ENCODE measurements around the gene DOCK3.
"Not testable (repeated sequence)": the region's sequence is repeated elsewhere in the genome, so short reads cannot be mapped to it uniquely, and the experiment has no call there.

DOCK3 gene

DNA sequence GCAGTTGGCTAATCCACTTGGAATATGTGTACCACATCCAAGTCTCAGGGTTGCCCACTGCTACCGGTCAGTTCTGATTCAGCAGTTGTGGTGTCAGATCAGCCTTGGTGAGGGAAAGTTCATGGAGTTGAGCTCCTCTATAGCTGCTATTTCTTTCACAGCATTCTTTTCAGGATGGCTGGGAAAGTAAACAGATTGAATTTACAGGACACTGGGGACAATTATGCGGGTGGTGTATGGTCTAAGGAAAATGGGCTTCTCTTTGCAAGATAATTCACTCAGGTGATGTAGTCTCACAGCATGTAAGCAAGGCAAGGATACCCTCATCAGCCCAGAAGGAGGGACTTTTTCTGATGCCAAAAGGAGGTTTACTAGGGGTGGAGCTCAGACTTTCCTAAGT lies 249.9 kb downstream of the DOCK3 start:
- TF ChIP-seq EZH2 (optimal IDR thresholded peaks at IDR 0.05; ENCODE audit: low read depth, low read length) (no peak), EZH2phosphoT487 (IDR thresholded peaks at IDR 0.05; ENCODE audit: low read length) (no peak)
- TF ChIP-seq, protein P1, sequence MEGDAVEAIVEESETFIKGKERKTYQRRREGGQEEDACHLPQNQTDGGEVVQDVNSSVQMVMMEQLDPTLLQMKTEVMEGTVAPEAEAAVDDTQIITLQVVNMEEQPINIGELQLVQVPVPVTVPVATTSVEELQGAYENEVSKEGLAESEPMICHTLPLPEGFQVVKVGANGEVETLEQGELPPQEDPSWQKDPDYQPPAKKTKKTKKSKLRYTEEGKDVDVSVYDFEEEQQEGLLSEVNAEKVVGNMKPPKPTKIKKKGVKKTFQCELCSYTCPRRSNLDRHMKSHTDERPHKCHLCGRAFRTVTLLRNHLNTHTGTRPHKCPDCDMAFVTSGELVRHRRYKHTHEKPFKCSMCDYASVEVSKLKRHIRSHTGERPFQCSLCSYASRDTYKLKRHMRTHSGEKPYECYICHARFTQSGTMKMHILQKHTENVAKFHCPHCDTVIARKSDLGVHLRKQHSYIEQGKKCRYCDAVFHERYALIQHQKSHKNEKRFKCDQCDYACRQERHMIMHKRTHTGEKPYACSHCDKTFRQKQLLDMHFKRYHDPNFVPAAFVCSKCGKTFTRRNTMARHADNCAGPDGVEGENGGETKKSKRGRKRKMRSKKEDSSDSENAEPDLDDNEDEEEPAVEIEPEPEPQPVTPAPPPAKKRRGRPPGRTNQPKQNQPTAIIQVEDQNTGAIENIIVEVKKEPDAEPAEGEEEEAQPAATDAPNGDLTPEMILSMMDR (IDR thresholded peaks at IDR 0.05; ENCODE audit: low read length), result no peak
- no peaks in the 10 kb centered on the region for H3K4me1 ChIP-seq (ENCODE audit: low read length)
- no peak overlapping the region for H3K9ac ChIP-seq (ENCODE audit: low read length)
- H3K27ac ChIP-seq (ENCODE audit: low read length), result no peak overlapping the region
- H3F3A ChIP-seq (ENCODE audit: insufficient read depth, low read length), result no peaks in the 10 kb centered on the region
- no peak overlapping the region for H2AFZ ChIP-seq (ENCODE audit: low read length)
- DNase-seq, result no peak
- H3K4me3 ChIP-seq (ENCODE audit: low read length), result no peak overlapping the region
- no peaks in the 10 kb centered on the region for H3K9me2 ChIP-seq (replicated peaks; ENCODE audit: insufficient read depth, low read length)
- H3K4me2 ChIP-seq (ENCODE audit: low read depth, low read length), result no peak overlapping the region
- no peaks in the 10 kb centered on the region for H3K36me3 ChIP-seq (replicated peaks; ENCODE audit: insufficient read depth, low read length)
- no peaks in the 10 kb centered on the region for H3K27me3 ChIP-seq (replicated peaks; ENCODE audit: insufficient read depth, low read length)
- no peaks in the 10 kb centered on the region for H3K79me2 ChIP-seq (ENCODE audit: low read length)
- no peaks in the 10 kb centered on the region for H3K9me3 ChIP-seq (replicated peaks; ENCODE audit: insufficient read depth, low read length)
- no peaks in the 10 kb centered on the region for H4K20me1 ChIP-seq (ENCODE audit: insufficient read depth, low read length)

DNA sequence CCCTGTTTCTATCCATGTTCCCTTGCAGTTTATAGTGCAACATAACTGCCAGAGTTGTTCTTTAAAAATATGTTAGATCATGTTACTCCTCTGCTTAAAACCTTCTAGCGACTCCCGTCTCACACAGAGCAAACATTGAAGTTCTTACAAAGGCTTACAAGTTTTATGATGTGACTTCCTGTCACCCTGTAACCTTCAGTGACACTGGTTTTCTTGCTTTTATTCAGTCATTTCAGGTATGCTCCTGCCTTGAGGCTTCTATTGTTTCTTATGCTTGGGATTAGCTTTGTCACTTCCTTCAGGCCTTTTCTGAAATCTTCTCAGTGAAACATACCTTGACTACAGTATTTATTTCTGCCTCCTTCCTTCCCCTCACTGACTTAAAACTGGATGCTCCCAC lies 252.1 kb downstream of the DOCK3 start:
- Histone ChIP-seq H3K4me1 (ENCODE audit: low read length) (no peaks in the 10 kb centered on the region), H3K9ac (ENCODE audit: low read length) (no peak overlapping the region), H4K20me1 (ENCODE audit: insufficient read depth, low read length) (no peaks in the 10 kb centered on the region), H3K27me3 (replicated peaks; ENCODE audit: insufficient read depth, low read length) (no peaks in the 10 kb centered on the region), H3F3A (ENCODE audit: insufficient read depth, low read length) (no peaks in the 10 kb centered on the region), H3K9me3 (replicated peaks; ENCODE audit: insufficient read depth, low read length) (no peaks in the 10 kb centered on the region), H3K79me2 (ENCODE audit: low read length) (no peaks in the 10 kb centered on the region), H3K27ac (ENCODE audit: low read length) (no peak overlapping the region), H2AFZ (ENCODE audit: low read length) (no peak overlapping the region), H3K36me3 (replicated peaks; ENCODE audit: insufficient read depth, low read length) (no peaks in the 10 kb centered on the region), H3K9me2 (replicated peaks; ENCODE audit: insufficient read depth, low read length) (no peaks in the 10 kb centered on the region), H3K4me2 (ENCODE audit: low read depth, low read length) (no peak overlapping the region), H3K4me3 (ENCODE audit: low read length) (no peak overlapping the region)
- DNase-seq, result no peak
- TF ChIP-seq, protein P1 (IDR thresholded peaks at IDR 0.05; ENCODE audit: low read length), result no peak
- TF ChIP-seq EZH2 (optimal IDR thresholded peaks at IDR 0.05; ENCODE audit: low read depth, low read length) (no peak), EZH2phosphoT487 (IDR thresholded peaks at IDR 0.05; ENCODE audit: low read length) (no peak)

DNA sequence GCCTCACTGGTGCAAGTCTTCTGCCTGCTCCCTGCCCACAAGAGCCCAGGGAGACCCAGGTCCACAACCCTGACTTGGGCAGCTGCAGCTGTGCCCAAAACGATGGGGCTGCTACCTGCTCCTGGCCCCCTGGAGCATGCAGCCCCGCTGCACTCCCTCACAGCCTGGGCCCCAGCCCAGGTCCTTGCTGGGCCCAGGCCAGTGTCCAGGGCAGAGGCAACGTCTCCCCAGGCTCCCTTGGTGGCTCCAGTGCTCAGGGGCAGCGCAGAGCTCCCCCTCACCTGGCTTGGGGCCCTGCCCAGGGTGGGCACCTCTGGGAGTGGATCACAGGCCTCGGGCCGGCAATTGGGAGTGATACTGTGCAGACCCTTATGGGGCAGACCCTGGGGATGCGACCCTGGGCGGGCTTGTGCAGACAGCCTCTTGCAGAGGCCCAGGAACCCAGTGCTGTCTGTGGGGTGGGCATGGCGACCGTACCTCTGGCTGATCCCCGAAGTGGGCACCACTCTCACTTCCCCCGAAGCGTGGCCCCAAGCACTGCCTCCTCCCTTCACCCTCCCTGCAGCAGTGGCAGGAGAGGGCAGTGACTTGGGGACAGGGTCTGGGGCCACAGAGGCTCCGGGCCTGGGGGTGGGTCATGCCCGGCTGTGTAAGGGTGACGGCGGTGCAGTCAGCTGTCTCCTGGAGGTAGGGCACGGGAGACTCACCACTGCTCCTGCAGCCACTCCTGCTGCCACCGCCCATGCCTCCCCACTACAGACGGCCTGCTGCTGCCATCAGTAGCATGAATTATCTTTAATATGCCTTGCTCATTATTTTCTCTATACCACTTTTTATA lies 255.9 kb downstream of the DOCK3 start:
- TF ChIP-seq, protein P1 (IDR thresholded peaks at IDR 0.05; ENCODE audit: low read length), result no peak
- no peaks in the 10 kb centered on the region for H3K9me2 ChIP-seq (replicated peaks; ENCODE audit: insufficient read depth, low read length)
- H3K9me3 ChIP-seq (replicated peaks; ENCODE audit: insufficient read depth, low read length), result no peaks in the 10 kb centered on the region
- H3K9ac ChIP-seq (ENCODE audit: low read length), result no peak overlapping the region
- H3K27ac ChIP-seq (ENCODE audit: low read length), result no peak overlapping the region
- no peaks in the 10 kb centered on the region for H4K20me1 ChIP-seq (ENCODE audit: insufficient read depth, low read length)
- H3K4me1 ChIP-seq (ENCODE audit: low read length), result no peaks in the 10 kb centered on the region
- H3K4me3 ChIP-seq (ENCODE audit: low read length), result no peak overlapping the region
- no peak overlapping the region for H2AFZ ChIP-seq (ENCODE audit: low read length)
- no peaks in the 10 kb centered on the region for H3K36me3 ChIP-seq (replicated peaks; ENCODE audit: insufficient read depth, low read length)
- H3F3A ChIP-seq (ENCODE audit: insufficient read depth, low read length), result no peaks in the 10 kb centered on the region
- H3K79me2 ChIP-seq (ENCODE audit: low read length), result no peaks in the 10 kb centered on the region
- DNase-seq, result no peak
- H3K27me3 ChIP-seq (replicated peaks; ENCODE audit: insufficient read depth, low read length), result no peaks in the 10 kb centered on the region
- H3K4me2 ChIP-seq (ENCODE audit: low read depth, low read length), result no peak overlapping the region

DNA sequence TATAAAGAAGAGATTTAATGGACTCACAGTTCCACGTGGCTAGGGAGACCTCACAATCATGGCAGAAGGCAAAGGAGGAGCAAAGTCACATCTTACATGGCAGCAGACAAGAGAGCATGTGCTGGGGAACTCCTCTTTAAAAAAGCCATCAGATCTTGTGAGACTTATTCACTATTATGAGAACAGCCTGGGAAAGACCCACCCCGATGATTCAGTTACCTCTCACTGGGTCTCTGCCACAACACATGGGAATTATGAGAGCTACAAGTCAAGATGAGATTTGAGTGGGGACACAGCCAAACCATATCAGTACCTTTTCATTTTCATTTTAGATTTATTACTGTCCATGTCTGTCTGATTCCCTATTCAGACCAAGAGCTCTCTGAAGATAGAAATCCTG lies 258.2 kb downstream of the DOCK3 start:
- not testable (repeated sequence) for H3K4me3 ChIP-seq (ENCODE audit: low read length); H3K27ac ChIP-seq (ENCODE audit: low read length); H3F3A ChIP-seq (ENCODE audit: insufficient read depth, low read length); H3K4me2 ChIP-seq (ENCODE audit: low read depth, low read length); H2AFZ ChIP-seq (ENCODE audit: low read length); H3K79me2 ChIP-seq (ENCODE audit: low read length); H4K20me1 ChIP-seq (ENCODE audit: insufficient read depth, low read length); H3K4me1 ChIP-seq (ENCODE audit: low read length); H3K9me3 ChIP-seq (replicated peaks; ENCODE audit: insufficient read depth, low read length); H3K36me3 ChIP-seq (replicated peaks; ENCODE audit: insufficient read depth, low read length); H3K9ac ChIP-seq (ENCODE audit: low read length); H3K27me3 ChIP-seq (replicated peaks; ENCODE audit: insufficient read depth, low read length); H3K9me2 ChIP-seq (replicated peaks; ENCODE audit: insufficient read depth, low read length); DNase-seq
